Measurements from ENCODE around the gene SFTPD. TPM values are rescaled to one million over a fixed set of nuclear protein-coding genes. Genes with fewer than 3 reads are reported as not detected.

The SFTPD gene
- total RNA-seq, 1 donor from 2014 or later = not detected

DNA sequence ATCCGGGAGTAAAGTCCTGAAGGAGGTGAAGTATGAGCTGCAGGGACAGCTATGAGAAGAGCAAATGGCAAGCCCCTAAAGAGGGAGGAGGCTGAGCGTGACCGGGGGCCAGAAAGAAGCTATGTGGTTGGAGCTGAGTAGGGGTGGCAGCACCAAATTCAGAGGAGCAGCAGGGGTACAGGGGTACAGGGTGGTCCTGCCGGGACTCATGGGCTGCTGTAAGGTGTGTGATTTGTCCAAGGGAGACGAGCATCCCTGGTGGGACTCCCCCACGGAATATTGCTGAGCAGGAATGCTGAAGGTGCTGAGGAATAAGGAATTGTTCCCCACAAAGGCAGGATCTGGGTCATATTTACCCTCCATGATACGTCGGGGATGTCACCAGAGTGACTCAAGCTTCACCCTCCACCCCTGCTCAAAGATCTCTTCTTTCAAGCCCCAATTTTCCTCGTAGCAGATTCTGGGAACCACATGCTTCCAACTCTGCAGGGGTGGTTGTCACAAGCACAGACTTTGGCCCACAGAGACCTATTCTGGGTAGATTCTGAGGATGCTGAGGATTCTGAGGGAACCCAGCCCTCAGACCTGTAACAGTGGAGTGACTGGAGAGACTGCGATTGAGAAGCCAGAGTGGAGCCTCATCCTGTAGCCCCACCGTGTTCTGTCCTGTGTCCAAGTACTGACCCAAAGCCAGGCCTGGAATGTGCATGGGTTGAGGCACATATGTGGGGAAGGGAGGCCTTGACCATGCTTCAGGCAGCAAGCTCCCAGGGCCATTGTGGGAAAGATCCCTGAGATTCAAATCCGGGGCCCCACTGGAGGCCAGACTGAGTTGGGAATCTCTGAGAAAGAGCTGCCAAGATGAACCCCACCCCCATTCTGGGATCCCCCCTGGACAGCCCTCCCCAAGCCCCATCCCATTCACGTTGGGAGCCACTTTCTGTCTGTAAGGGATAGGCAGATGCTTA is 4.2 kb downstream of the SFTPD start:
- DNase-seq (ENCODE audit: low read depth in 2 of 2) = no peak

DNA sequence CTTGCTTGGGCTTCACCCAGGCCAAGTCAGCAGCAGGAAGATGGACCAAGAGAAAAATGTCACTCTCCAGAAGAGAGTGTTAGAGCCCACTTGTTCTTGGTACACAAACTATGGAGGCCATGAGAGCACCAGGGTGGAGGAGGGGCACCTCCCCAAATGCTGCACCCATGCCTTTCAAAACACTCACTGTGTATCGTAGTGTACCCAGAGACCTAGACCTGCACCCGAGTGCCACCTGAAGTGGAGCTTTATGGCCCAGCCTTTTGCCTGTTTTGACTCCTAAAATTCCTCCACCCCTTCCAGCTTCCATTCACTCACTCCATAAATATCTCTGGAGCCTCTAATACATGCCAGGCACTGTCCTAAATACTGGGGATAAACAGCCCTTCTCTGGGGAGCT is 5.0 kb downstream of the SFTPD start:
- no peak for DNase-seq (ENCODE audit: low read depth in 2 of 2)

DNA sequence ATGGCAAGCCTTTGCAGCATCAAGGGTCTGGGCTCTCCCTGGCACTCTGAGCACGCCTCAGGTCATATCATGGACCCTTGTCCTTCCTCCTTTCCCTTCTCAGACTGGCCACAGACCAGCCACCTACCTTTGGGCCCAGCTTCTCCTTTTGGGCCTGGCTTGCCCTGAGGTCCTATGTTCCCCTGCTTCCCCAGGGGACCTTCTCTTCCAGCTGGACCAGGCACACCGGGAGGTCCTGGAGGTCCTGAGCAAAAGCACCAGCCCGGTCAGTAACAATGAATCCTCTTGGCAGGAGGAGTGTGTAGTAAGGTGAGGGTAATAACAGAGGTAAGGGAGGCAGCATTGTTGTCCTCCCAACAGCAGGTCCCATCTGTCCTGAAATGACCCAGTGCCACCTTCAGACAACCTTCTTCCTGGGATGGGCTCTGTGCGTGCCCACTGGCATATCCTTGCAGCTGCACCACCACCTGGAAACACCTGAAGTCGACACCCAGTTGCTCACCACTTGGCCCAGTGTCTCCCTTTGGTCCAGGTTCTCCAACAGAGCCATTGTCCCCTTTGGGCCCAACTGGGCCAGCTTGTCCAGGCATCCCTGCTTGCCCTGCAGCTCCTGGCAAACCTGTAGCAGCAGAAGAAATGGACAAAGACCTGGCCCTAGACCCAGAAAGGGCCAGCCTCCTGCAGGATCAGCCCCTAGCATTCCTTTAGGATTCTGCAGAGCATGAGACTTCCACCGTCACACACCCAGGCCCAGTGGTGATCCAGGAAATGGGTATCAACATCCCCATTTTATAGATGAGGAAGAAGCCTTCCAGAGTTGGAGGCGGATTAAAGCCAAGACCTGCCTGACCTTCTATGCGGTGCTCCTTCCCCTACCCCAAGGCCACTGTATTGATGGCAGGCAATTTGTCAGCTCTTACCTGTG is 6.4 kb downstream of the SFTPD start:
- no peak for DNase-seq (ENCODE audit: low read depth in 2 of 2)

DNA sequence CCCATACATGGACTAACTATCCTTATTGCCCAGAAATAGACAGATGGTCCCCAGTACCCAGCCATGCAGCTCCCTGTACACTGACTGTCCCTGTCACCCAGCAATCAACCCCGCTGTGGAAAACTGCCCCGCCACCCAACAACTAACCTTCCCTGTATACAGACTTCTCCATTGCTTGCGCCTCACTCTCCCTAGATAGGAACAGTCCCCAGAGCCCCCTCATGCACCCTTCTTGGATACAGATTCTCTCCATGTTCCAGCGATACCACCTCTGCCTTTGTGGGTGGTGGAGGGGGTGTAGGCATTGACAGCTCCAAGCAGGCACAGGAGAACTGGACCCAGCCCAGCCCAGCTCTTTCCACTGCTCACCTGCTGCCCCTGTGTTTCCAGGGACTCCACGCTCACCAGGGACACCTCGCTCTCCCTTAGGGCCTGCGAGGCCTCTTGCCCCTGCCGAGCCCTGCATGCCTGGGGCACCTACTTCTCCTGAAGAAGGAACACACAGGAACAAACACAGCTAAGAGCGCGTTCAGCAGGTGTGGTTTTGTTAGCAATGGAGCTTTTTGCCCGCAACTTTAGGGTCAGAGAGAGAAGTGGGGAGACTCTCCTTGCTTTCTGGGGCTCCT is 7.2 kb downstream of the SFTPD start:
- no peak for DNase-seq (ENCODE audit: low read depth in 2 of 2)

DNA sequence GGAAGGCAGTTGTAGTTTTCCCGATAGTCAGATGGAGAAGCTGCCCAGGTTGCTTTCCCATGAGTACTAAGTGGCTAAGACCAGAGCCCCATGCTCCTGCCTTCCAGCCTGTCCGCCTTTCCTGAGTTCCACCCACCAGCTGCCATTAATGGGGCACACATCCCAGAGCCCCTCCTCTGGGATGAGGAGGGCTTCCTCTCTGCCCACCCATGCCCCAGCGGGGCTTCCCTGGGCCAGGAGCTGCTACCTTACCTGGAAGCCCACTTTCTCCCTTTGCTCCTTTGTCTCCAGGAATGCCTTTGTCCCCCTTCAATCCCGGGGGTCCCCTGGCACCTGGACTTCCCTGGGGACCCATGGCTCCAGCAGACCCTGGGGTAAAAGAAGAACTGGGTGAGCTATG is 7.8 kb downstream of the SFTPD start:
- no peak for DNase-seq (ENCODE audit: low read depth in 2 of 2)

DNA sequence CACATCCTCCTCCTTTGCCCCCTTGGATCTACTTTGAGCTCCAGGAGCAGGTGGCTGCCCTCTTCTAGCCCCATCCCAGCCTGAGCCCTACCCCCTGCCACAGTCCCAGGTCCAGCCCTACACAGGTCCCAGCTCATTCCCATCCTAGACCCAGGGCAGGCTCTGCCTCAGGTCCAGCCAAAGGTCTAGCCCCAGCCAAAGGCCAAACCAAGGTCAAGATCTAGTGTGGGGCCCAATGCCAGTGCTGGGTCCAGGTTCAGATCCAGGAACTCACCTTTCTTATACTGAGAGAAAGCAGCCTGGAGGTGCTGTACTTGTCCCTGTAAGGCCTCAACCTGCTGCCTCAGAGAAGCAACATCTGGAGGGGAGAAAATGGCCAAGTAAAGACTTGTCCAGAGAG is 8.5 kb downstream of the SFTPD start:
- DNase-seq (ENCODE audit: low read depth in 2 of 2) = no peak

DNA sequence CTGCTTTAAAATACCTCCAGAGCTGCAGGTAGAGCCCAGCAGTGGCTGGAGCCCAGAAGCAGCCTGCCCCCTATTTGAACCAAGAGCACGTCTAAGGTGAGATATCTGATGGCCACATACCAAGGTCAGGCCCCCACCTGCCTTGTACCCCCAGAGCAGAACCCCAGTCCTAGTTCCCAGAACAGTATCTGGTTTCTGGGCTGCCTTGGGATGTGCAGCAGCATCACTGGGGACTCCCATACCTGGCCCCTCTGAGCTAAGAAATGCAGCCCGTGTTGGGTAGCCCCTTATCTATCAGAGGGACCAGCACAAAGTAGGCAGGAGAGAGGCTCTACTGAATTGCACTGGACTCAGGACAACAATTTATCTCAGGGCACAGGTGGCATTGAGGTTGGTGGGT is 8.9 kb downstream of the SFTPD start:
- DNase-seq (ENCODE audit: low read depth in 2 of 2) = no peak

DNA sequence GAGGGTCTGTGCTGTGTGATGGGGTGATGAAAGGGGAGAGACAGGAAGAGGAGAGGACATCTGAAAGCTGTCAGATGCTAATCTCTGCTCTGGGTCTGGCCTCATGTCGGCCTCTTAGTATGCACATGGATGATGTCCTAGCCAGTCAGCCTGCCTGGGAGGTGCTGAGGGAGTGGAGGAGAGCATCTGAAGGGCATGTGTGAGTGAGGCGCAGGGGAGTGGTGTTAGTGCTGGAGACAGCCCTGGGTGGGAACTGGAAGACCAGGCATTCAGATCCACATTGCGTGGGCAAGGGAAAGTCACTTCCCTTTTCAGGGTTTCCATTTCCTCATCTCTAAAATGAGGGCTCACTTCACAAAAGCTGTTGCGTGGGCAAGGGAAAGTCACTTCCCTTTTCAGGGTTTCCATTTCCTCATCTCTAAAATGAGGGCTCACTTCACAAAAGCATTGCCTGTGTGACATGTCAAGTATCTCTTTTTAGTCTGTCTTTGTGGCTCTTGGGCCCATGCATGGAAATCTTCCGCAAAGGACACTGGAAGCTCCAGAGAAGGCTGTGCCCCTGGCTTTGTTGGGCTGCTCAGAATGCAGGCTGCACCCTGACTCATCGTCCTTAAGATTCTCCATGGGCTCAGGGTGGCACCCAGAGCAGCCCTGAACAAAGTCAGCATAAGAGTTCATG is 10.0 kb downstream of the SFTPD start:
- DNase-seq (ENCODE audit: low read depth in 2 of 2) = peak; percentile 35

DNA sequence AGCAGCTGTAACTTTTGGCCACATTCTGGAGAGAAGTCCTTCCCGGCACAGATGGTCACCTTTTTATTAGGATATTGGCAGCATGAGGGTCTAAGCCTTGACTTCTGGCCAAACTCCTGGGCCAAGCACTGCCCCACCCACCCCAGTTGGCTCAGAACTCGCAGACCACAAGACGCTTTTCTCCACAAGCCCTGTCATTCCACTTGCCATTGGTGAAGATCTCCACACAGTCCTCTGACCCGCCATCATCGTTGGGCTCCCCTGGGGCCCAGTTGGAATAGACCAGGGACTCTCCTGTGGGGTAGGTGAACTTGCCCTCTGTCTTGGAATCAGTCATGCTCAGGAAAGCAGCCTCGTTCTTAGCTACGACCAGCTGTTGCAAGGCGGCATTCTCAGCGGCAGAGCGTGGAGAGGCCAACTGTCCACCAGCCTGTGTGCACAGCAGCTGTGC is 11.2 kb downstream of the SFTPD start:
- no peak for DNase-seq (ENCODE audit: low read depth in 2 of 2)

DNA sequence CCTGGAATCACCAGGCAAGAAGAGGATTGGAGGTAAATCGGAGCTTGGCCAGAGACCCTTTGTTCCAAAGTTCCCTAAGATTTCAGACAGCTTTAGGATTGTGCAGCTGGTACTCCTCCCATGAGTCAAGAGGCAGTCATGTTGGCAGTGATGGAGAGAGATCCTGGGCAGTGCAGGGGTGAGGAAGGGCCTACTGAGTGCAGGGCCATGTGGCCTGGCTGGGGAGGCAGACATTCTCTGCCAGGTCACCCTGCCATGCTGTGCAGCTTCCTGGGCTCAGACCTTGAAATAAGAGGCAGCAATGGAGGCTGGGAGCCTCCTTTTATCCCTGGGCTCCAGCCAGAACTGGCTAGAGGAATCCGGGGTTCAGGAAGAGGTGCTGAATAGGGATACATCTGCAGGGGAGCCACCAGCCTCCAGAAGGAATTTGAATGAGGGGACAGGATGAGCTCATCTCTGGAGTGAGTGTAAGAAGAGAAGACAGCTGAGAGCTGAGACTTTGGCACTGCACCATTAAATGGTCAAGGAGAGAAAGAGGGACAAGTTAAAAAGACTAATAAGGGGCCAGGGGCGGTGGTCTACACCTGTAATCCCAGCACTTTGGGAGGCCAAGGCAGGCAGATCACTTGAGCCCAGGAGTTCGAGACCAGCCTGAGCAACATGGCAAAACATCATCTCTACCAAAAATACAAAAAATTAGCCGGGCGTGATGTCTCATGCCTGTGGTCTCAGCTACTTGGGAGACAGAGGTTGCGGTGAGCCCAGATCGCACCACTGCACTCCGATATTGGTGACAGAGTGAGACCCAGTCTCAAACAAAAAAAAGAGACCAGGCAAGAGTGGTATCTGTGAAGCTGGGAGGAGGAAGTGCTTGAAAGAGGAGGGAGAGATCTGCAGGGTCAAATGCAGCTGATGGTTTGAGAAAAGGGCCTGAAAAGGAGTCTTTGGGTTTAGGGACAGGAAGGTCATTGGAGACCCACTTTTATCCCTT is 12.0 kb downstream of the SFTPD start:
- DNase-seq (ENCODE audit: low read depth in 2 of 2) = no peak

DNA sequence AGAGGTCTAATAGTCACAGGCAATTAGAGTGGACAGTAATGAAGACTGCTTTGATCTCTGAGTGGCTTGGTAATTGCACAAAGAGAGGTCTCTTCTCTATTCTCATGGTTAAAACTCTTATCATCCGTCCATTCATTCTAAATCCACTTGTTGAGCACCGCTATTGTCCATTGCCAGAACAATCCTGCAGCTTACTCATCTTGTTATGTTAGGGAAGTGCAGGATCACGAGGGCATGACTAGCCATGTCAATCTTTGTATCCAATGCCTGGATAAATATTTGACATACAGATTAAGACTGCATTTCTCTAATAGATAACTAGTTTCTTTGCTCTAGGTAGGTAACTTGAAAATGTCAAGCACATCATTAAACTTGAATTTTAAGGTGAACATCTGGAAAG is 14.9 kb downstream of the SFTPD start:
- DNase-seq (ENCODE audit: low read depth in 2 of 2) = peak; percentile 85 to 92

DNA sequence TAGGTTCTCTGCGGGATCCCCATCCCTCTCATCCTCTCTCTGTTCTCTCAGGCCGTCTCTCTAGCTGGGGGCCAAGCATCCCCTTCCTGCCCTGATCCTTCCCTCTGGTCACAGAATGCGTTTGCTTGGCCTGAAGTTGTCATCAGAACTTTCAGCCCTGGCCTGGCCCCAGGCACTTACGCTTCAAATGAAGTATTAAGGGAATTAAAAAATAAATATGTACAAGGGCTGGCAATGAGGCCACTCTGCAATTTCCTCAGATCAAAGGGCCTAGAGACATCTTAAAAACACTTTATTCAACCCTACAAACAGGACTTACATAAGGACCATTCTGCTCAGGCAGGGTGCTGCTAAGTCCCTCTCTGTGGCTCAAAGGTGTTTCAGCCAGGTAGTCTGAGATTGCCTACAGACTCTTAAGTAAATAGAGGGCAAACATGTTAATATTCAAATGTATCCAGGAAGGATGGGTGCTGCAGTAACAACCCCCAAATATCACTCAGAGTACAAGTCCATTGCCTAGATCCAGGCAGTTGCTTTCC is 16.0 kb downstream of the SFTPD start:
- no peak for DNase-seq (ENCODE audit: low read depth in 2 of 2)

DNA sequence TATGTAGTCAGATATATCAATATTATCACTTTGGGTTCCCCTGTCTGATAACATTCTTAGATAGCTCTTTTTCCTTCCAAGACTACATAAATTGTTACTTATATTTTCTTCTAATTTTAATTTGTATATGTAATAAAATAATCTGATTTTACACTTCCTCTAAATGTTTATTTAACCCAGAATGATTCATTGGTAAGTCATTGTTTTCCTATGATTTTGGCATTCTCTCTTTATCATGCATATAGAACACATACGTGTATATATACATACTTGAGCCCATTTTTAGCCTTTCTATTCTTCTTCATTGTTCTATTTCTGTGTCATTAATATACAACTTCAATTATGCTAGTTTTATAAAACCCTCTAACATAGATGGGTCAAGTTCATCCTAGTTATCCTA is 16.6 kb downstream of the SFTPD start:
- DNase-seq (ENCODE audit: low read depth in 2 of 2) = no peak

DNA sequence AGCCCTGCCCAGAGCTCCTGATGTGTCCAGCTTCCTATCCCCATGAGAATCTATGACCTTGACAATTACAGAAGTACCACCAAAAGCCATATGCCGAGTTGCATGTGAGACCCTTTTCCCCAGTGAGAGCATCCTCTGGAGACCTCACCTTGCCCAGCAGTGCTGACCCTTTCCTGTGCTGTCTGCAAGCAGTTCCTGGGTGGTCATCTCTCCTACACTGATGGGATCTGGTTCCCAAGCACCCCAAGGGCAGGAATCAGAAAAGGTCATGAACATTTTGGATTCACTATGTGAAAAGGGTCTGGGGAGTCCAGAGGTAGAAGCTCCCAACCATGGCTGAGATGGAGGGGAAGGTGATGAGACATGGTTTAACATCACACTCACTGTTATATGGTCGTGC is 18.2 kb downstream of the SFTPD start:
- no peak for DNase-seq (ENCODE audit: low read depth in 2 of 2)

DNA sequence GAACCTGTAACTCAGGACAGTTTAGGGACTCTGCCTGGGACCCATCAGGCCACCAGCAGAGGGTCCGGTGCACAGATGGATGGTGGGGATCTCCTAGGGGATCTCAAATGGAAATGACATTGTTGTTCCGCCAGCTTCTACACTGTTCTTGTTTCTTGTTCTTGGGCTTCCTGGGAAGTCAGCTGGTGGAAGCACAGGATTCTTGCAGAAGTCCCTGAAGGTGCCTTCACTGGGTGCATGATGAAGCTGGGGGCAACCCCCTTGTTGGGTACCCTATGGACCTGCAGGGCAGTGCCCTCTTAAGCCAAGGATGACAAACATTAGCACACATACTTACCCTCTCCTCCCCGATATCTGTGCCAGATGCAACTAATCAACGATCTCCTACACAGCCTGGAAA is 18.6 kb downstream of the SFTPD start:
- no peak for DNase-seq (ENCODE audit: low read depth in 2 of 2)

DNA sequence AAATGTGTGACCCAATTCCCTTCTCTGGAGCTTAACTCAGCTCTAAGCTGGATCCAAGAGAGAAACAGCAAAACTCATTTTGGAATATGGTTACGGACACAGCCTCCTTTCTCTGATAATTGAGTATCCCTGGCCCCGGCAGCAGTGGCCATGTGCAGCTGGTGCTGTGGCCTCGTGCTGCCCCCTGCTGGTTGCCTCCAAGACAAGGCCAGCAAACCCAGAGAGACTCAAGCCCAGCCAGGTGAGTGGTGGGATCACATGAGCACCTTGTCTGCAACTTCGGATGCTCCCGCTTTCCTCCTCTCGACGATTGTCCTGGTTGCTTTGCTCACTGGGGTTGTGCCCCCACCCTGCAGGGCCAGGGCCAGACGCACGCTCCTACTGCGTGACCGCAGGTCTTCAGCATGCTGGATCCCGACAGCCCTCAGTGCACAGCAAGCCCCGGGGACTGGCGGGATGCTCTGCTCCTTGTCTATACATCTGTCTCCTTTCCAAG is 19.4 kb downstream of the SFTPD start:
- peak; percentile 77 to 88 for DNase-seq (ENCODE audit: low read depth in 2 of 2)

DNA sequence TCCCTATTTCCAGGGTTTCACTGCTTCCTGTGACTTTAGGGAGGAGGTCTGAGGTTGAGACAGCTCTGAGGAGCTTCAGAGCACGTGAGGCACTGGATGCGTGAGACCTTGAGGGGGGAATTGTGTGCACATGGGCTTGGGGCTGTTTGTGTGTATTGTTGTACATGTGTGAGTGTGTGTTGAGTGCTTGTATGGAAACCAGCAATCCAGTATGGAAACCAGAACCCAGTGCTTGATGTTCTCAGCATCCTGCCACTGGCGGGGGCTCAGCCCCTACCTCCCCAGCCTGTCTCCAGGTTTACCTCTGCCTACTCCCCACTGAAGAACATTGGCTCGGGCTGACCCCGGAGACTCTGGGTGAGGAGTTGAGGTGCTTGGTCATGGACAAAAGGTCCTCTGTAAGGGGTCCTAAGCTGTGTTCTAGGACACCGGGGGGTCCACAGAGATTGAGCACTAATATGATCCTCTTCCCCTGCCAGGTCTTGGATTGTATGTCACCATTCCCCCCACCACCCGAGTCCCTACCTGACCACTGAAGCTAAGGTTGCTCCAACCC is 20.8 kb downstream of the SFTPD start:
- DNase-seq (ENCODE audit: low read depth in 2 of 2) = no peak

DNA sequence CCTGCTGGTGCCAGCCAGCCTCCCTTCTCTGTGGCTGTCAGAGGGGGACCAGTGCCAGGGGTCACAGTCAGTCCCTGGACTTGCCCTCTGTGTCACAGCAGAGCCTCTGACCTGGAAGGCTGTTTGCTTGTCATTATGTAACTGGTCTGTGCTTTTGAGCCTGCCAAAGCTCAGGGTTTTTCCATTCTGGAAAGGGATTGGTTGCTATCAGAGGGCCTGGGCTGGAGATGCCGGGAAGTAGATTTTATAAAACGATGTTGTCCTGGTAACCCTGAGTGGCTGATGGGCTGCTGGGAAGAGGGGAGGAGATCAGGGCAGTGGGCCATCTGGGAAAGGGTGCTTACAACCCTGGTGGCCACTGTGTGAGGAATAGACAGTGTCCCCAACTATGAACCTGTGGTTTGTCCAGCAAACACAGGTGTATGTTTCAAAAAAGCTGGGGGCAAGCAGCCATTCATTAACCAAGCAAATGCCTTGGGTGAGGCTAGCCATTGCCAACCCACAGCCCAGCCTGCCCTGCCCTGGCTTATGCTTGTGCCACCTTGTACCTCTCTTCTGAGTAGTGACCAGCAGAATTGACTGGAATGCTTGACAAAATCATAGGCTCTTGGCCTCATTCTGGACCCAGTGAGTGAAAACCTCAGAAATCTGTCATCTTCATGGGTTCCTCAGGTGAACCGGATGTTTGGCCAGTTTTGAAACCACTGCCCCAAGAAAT is 21.6 kb downstream of the SFTPD start:
- DNase-seq (ENCODE audit: low read depth in 2 of 2) = no peak

DNA sequence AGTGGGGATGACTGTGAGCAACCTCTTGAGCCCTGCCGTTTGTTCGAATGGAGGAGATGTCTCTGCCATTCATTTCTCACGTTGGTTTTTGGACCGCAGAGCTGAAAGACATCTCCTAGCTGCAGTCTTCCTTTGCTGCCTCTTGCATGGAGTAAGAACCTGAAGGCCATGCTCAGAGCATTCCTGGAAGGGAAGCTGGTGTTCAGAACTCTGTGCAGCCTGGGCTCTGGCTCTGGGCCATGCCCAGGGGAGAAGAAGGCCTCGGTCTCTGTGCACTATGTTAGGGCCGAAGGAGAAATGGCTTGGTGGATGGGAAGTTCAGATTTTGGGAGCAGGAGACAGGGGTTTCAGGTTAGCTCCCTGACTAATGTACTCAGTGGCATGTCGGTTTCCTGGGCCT is 22.9 kb downstream of the SFTPD start:
- no peak for DNase-seq (ENCODE audit: low read depth in 2 of 2)

Data from lung microvascular endothelial cell (primary cell).